Adipocyte (in vitro differentiated cells): ENCODE measurements around the gene MRPS11.
A peak's percentile ranks its signal among the peaks of the same experiment; 100 is the strongest.
"Not testable (repeated sequence)": the region's sequence is repeated elsewhere in the genome, so short reads cannot be mapped to it uniquely, and the experiment has no call there.

Experiments
- DNase-seq: peaks from one replicate; pipeline ENCODE4 v3.0.0-alpha.2; 2015; ENCODE audit warnings: low read depth
- H3K27me3 ChIP-seq: replicated peaks from 2 replicates; pipeline ENCODE4 v1.7.0; 2013; ENCODE audit warnings: mild to moderate bottlenecking, low read length, moderate library complexity; ENCODE audit not compliant: control insufficient read depth, insufficient read depth
- H3K36me3 ChIP-seq: 2 replicates; pipeline ENCODE4 v1.7.0; 2013; ENCODE audit warnings: low read length, mild to moderate bottlenecking, moderate library complexity; ENCODE audit not compliant: control insufficient read depth, insufficient read depth, severe bottlenecking
- H3K4me1 ChIP-seq: 2 replicates; pipeline ENCODE4 v1.7.0; 2013; ENCODE audit warnings: mild to moderate bottlenecking, low read length, moderate library complexity; ENCODE audit not compliant: control insufficient read depth, insufficient read depth
- H3K4me3 ChIP-seq: 2 replicates; pipeline ENCODE4 v1.7.0; 2013; ENCODE audit warnings: mild to moderate bottlenecking, low read length, moderate library complexity
- H3K9ac ChIP-seq: 2 replicates; pipeline ENCODE4 v1.7.0; 2013; ENCODE audit warnings: mild to moderate bottlenecking, low read length, moderate library complexity
- H3K9me3 ChIP-seq: 2 replicates; pipeline ENCODE4 v1.7.0; 2013; ENCODE audit warnings: mild to moderate bottlenecking, low read length, moderate library complexity; ENCODE audit not compliant: control insufficient read depth

Gene MRPS11

DNA sequence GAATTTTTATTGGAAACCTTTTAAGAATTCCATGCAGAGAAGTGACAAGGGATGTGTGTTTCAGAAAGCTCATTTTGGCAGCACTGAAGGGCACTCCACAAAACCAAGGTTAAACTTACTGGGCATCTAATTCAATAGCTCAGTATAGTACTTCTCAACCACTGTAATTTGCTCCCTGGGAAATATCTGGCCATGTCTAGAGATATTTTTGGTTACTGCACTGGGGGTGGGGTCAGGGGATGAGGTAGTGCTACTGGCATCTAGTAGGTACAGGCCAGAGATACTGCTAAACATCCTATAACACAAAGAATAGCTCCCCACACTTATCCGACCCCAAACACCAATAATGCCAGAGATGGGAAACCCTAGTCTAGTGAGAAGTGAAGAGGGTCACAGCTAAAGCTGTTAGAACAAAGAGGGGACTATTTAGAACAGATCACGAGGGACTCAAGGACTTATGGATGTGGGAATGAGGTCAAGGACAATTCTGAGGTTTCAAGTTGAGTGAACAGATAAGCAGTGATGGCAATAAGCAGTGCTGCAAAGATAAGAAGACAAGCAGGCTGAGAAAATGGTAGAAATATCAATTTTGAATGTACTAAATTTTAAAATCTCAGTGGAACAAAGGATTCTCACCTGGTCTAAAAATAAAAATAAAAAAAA is 3.5 kb upstream of the MRPS11 start:
- Histone ChIP-seq H3K9ac (no peak overlapping the region), H3K9me3 (no peaks in the 10 kb centered on the region), H3K27me3 (no peaks in the 10 kb centered on the region), H3K4me1 (peaks cover 41% of the 10 kb centered on the region), H3K36me3 (peaks cover 42% of the 10 kb centered on the region), H3K4me3 (no peak overlapping the region)
- DNase-seq, result no peak

DNA sequence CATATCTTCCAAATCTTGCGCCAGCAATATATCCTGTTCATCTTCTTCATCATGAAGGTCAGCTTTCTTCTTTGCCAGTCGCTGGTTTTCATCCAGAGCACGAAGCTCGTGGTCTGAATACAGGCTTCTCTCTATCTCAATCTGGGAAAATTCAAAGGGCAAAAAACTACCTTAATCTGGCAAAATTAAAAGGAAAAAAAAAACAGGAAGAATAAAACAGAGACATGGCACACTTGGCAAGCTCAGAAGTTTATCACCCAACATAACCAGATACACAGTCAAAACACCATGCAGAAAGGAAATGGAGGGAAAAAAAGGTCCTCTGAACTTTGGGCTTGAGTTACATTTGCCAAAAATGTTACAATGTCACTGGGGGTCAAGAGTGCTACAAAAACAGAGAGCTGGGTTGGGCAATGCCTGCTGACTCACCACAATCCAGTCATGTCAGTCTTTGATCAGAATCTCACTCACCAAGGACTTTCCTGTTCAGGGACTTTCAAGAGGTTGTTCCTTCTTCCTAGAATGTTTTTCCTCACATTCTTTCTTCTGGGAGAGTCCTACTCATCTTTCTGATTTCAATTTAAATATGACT is 1.8 kb upstream of the MRPS11 start:
- peaks cover 25% of the 10 kb centered on the region for H3K36me3 ChIP-seq
- peaks cover 41% of the 10 kb centered on the region for H3K4me1 ChIP-seq

DNA sequence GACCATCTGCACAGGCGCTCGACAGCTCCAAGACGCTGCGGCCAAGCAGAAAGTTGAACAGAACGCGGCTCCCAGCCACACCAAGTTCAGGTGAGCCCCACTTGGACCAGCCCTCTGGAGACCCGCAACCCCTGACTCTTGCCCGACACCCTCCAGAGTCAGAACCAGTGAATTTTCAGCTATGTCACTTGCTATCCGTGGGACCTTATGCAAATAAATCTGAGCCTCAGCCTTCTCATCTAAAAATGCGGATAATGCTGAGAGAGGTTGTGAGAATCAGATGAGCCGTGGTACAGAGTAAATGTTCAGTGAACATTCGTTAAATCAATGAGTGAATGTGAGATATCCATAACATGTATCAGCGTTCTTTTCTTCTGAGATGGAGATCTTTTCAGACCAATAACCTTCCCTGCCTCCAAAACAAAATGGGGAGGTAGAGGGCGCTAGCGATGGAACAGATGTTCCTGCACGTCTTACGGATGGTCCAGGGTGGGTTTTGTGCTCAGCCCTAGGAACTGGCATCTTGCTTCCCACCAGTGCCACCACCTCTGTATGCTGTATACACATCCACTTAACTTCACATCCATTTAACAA is 524 bp downstream of the MRPS11 start:
- Histone ChIP-seq H3K9me3 (no peaks in the 10 kb centered on the region), H3K4me1 (peaks cover 40% of the 10 kb centered on the region), H3K27me3 (no peaks in the 10 kb centered on the region), H3K4me3 (peak overlapping the region; percentile 90), H3K36me3 (peaks cover 28% of the 10 kb centered on the region), H3K9ac (peak overlapping the region; percentile 99)
- DNase-seq, result peak; percentile 48

More for the DNA sequence above, 1.8 kb upstream of the MRPS11 start:
- Histone ChIP-seq H3K27me3 (no peaks in the 10 kb centered on the region), H3K9ac (peak overlapping the region; percentile 99), H3K9me3 (no peaks in the 10 kb centered on the region), H3K4me3 (peak overlapping the region; percentile 90)
- peak; percentile 77 for DNase-seq

DNA sequence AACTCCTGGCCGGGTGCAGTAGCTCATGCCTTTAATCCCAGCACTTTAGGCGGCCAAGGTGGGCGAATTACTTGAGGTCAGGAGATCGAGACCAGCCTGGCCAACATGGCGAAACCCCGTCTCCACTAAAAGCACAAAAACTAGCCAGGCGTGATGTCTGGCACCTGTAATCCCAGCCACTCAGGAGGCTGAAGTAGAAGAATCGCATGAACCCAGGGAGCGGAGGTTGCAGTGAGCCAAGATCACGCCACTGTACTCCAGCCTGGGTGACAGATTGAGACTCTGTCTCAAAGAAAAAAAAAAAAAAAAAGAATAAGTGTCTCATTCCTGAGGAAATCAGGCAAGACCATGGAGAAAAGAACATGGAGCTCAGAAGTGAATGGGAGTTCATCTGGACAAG is 1.2 kb downstream of the MRPS11 start:
- peaks cover 28% of the 10 kb centered on the region for H3K36me3 ChIP-seq
- DNase-seq, result not testable (repeated sequence)
- H3K4me3 ChIP-seq, result peak overlapping the region; percentile 90

DNA sequence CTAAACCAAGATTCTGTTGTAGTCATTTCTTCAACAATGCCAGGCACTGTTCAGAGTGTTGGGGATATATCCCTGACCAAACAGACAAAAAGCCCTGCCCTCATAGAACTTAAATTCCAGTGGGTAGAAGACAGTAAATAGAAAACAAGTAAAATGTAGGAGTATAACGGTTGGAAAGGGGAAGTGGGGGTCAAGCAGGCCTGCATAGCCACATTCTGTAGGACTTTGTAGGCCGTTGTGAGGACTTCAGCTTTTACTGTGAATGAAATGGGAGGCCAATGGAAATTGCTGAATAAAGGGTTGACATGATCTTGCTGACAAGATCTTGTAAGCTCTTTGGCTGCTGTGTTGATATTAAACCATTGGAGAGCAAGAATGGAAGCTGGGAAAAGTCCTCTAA is 1.8 kb downstream of the MRPS11 start:
- no peak overlapping the region for H3K4me3 ChIP-seq
- H3K36me3 ChIP-seq, result peaks cover 26% of the 10 kb centered on the region
- no peak for DNase-seq
- no peaks in the 10 kb centered on the region for H3K9me3 ChIP-seq
- H3K9ac ChIP-seq, result no peak overlapping the region
- peaks cover 34% of the 10 kb centered on the region for H3K4me1 ChIP-seq
- H3K27me3 ChIP-seq, result no peaks in the 10 kb centered on the region

More for the DNA sequence above, 1.2 kb downstream of the MRPS11 start:
- H3K27me3 ChIP-seq, H3K9me3 ChIP-seq: not testable (repeated sequence)
- Histone ChIP-seq H3K9ac (peak overlapping the region; percentile 99), H3K4me1 (peaks cover 37% of the 10 kb centered on the region)

DNA sequence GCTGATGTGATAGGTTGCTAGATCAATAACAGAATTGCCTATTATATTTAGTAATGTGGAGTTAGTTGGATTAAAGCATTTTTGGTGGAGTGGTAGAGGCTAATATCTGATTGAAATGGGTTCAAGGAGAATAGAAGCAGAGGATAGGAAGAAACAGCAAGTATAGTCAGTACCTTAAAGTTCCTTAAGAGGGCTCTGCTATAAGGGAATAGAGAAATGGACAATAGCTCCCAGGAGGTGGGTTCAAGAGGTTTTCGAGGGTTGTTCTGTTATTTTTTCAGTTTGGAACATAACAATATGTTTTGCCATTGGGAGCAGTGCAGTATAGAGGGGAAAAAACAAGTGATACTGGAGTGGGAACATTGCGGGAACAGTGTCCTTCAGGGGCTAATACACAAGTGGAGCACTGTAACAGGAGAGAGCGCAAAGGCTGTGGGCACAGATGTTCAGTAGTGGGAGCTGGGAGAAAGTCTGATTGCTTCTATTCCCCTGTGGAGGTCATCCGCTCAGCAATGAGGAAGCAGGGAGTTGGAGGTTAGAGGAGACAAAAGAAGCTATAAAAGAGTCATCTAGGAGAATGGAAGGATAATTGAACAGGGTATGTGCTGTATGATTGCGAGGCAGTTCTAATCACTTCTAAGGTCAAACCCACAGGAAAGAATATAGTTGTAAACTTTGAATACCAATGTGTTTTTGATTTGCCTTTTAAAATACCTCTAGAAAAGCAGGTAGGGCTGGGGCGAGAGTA is 3.3 kb downstream of the MRPS11 start:
- Histone ChIP-seq H3K4me1 (peaks cover 21% of the 10 kb centered on the region), H3K36me3 (peaks cover 39% of the 10 kb centered on the region), H3K27me3 (no peaks in the 10 kb centered on the region), H3K4me3 (no peak overlapping the region), H3K9ac (no peak overlapping the region), H3K9me3 (no peaks in the 10 kb centered on the region)
- DNase-seq, result no peak

DNA sequence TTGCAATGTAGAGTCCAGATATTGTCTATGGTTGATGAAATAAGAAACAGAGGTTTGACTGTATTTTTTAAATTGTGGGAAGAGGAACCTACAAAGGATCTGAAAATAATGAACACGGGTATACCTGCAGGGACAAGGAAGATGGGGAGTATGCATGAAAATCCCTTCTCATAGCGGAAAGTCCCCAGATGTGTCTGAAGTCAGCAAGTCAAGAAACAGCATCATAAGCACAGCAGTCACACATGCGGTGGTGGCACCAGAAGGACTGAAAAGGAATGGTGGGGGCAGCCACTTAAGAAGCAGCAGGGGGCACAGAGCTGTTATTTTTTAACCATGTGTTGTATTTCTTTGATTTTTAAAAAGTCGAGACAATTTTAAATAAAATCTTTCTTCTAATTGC is 4.7 kb downstream of the MRPS11 start:
- H3K9ac ChIP-seq, result no peak overlapping the region
- no peaks in the 10 kb centered on the region for H3K27me3 ChIP-seq
- peaks cover 17% of the 10 kb centered on the region for H3K4me1 ChIP-seq
- no peak for DNase-seq
- peaks cover 49% of the 10 kb centered on the region for H3K36me3 ChIP-seq
- H3K9me3 ChIP-seq, result no peaks in the 10 kb centered on the region
- H3K4me3 ChIP-seq, result no peak overlapping the region

DNA sequence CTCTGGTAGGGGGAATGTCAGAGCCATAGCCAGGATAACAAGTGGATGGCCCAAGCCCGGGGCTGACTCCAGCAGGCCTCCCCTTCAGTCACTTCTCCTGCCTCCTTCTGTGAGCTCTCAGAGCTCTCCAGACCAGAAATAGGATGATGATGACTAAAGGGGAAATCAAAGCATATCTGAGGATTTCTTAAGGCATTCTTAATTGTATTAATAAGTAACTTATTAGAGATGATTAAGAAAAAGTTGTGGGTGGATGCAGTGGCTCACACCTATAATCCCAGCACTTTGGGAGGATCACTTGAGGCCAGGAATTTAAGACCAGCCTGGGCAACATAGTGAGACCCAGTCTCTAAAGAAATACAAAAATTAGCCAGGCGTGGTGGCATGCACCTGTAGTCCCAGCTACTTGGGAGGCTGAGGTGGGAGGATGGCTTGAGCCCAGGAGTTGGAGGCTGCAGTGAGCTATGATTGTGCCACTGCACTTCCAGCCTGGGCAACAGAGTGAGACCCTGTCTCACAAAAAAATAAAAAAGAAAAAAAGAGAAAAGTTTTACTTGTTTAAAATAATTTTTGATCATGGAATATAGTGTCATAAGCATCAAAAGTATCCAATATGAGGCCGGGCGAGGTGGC is 6.3 kb downstream of the MRPS11 start:
- not testable (repeated sequence) for H3K4me3 ChIP-seq, H3K4me1 ChIP-seq, H3K9me3 ChIP-seq, H3K27me3 ChIP-seq, DNase-seq, H3K9ac ChIP-seq
- peaks cover 62% of the 10 kb centered on the region for H3K36me3 ChIP-seq

DNA sequence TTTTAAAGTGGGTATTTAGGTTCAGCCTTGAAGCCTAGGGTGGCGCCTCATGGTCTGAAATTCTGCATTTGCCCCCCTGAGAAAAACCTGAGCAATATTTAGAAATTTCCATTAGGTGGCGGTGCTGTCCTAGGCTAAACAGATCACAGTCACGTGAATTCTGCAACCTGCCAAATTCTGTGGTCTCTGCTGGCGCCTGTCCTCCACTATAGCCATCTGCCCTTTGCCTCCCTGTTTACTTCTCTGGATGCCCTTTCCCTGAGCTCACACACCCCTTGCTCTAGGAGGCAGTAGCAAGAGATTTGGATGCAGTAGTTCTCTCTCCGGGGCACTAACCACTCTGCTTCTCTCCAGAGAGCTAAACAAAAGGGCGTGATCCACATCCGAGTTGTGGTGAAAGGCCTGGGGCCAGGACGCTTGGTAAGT is 9.1 kb downstream of the MRPS11 start:
- no peaks in the 10 kb centered on the region for H3K9me3 ChIP-seq
- H3K36me3 ChIP-seq, result peaks cover 57% of the 10 kb centered on the region
- H3K27me3 ChIP-seq, result no peaks in the 10 kb centered on the region
- peak overlapping the region; percentile 37 for H3K9ac ChIP-seq
- peak; percentile 73 for DNase-seq
- H3K4me3 ChIP-seq, result no peak overlapping the region
- peaks cover 6% of the 10 kb centered on the region for H3K4me1 ChIP-seq

DNA sequence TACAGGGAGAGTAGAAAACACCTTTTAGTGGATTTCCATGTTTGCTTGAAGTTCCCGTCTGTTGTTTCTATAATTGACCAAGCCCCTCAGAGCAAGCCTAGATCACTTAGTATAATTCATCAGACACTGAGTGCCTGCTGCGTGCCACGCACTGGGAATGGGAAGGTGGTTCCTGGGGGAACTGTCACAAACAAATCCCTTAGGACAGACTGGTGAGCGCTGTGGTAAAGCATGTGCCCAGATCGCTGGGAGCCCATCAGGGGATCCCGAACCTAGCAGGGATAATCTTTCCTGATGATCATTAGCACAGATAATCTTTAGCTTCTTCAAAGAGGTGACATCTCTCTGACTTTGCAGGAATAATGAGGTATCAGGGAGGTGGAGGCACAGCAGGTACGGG is 9.6 kb downstream of the MRPS11 start:
- Histone ChIP-seq H3K9me3 (no peaks in the 10 kb centered on the region), H3K4me3 (no peak overlapping the region), H3K4me1 (peaks cover 6% of the 10 kb centered on the region), H3K36me3 (peaks cover 56% of the 10 kb centered on the region), H3K27me3 (no peaks in the 10 kb centered on the region), H3K9ac (peak overlapping the region; percentile 21)
- DNase-seq, result no peak

DNA sequence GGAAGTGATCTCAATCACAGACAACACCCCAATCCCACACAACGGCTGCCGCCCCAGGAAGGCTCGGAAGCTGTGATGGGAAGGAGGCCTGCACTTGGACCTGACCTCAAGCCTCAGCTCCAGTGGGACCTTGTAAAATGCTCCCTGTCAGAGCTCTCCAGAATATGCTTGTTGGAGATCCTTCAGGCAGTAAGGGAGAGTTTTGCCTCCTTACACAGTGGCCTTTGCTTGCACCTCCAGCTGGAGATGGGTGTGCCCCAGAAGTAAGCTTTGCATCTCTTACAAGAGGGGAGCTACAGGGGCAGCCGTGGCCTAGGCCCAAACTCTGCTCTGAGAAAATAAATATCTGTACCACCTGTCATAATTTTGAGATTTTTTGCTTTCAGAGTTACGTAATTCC is 10.4 kb downstream of the MRPS11 start:
- H3K4me3 ChIP-seq, result no peak overlapping the region
- H3K4me1 ChIP-seq, result peaks cover 6% of the 10 kb centered on the region
- H3K9me3 ChIP-seq, result no peaks in the 10 kb centered on the region
- H3K36me3 ChIP-seq, result peaks cover 49% of the 10 kb centered on the region
- no peak overlapping the region for H3K9ac ChIP-seq
- no peak for DNase-seq
- H3K27me3 ChIP-seq, result no peaks in the 10 kb centered on the region
